ENCODE results near the gene TMPRSS9.

TMPRSS9 gene

DNA sequence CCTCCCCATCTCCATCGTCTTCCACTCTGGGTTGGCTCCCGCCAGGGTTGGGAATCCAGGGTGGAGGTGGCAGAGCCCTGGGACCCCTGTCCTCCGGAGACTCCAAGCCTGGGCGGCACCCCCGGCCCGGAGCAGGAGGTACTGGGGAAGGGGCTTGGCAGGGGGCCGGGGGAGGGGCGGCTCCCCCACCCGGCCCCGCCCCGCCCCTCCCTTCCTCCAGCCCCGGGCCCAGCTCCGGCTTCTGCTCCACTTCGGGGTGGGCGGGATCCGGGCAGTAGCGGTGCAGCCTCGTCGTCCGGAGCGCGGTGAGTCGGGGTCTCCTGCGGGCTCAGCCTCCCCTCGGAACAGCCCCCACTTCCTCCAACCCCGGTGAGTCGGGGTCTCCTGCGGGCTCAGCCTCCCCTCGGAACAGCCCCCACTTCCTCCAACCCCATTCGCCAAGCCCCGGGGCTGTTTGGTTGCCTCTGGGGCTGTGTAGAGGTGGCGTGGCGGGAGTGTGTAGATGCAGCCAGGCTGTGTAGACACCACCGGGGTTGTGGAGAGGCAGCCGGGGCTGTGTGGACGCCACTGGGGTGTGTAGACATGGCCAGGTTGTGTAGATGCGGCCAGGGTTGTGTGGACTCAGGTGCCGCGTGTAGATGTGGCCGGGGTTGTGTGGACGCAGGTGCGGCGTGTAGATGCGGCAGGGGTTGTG is at the start of gene TMPRSS9:
TSS of gene TMPRSS9 (plus strand) at position 274 of the 694 bp plus-strand sequence. CDS start 29,521 bp downstream, outside the sequence.
- no peaks in the 10 kb centered on the region for H3K9me3 ChIP-seq (ENCODE audit: control insufficient read depth, low read depth, low read length)
- H3K4me1 ChIP-seq (ENCODE audit: control insufficient read depth, low read depth, low read length): no peaks in the 10 kb centered on the region
- no peaks in the 10 kb centered on the region for H3K36me3 ChIP-seq (ENCODE audit: control insufficient read depth, low read depth, low read length)
- no peak within 1 kb of the TSS for H3K27ac ChIP-seq (ENCODE audit: low read length)
- H3K27me3 ChIP-seq (ENCODE audit: control insufficient read depth, insufficient read depth, low read length): peaks cover 32% of the 10 kb centered on the region
- H3K4me3 ChIP-seq (ENCODE audit: low read length): no peak within 1 kb of the TSS
- H3K9ac ChIP-seq (ENCODE audit: low read length): no peak within 1 kb of the TSS

DNA sequence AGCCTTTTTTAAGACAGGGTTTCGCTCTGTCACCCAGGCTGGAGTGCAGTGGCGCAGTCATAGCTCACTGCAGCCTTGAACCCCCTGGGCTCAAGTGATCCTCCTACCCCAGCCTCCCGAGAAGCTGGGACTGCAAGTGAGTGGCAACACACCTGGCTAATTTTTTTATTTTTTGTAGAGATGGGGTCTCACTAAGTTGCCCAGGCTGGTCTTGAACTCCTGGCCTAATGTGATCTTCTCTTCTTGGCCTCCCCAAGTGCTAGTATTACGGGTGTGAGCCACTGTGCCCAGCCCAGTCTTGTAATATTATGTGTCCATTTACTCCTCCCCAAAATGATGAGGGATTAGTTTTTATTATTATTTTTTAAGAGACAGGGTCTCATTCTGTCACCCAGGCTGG is 49.0 kb upstream of the TMPRSS9 start:
- no peaks in the 10 kb centered on the region for H3K9me3 ChIP-seq (ENCODE audit: control insufficient read depth, low read depth, low read length)
- no peaks in the 10 kb centered on the region for H3K4me1 ChIP-seq (ENCODE audit: control insufficient read depth, low read depth, low read length)

DNA sequence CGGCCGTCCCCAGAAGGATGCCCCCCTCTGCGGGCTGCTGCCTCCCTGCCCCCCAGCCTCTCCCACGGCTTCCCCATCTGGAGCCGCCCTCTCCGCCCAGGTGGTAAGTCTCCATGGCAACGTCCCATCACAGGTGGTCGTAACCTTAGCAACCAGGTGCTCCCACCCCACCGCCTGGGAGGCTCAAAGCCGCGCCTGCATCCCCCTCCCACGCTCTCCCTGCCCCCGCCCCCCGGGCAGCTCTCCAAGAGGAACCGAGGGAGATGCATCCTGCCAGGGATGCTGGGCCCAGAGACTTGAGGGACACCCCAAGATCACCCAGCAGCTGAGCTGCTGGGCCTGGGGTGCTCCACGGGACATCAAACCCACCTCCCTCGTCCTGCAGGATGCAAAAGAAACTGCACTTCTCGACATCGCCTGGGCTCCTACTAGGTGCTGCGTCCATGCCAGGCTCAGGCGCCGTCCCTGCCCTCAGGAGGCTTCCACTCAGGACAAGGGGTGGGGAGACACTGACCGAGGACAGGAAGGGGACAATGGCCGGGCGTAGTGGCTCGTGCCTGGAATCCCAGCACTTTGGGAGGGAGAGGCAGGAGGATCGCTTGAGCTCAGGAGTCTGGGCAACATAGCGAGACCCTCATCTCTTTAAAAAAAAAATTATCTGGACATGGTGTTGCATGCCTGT is 47.1 kb upstream of the TMPRSS9 start:
- H3K36me3 ChIP-seq (ENCODE audit: control insufficient read depth, low read depth, low read length): no peaks in the 10 kb centered on the region
- H3K4me1 ChIP-seq (ENCODE audit: control insufficient read depth, low read depth, low read length): no peaks in the 10 kb centered on the region
- peaks cover 18% of the 10 kb centered on the region for H3K27me3 ChIP-seq (ENCODE audit: control insufficient read depth, insufficient read depth, low read length)
- no peak overlapping the region for H3K4me3 ChIP-seq (ENCODE audit: low read length)
- H3K9ac ChIP-seq (ENCODE audit: low read length): no peak overlapping the region
- H3K27ac ChIP-seq (ENCODE audit: low read length): no peak overlapping the region
- no peaks in the 10 kb centered on the region for H3K9me3 ChIP-seq (ENCODE audit: control insufficient read depth, low read depth, low read length)

More for the DNA sequence above, 49.0 kb upstream of the TMPRSS9 start:
- Histone ChIP-seq H3K27ac (ENCODE audit: low read length) (no peak overlapping the region), H3K4me3 (ENCODE audit: low read length) (no peak overlapping the region), H3K36me3 (ENCODE audit: control insufficient read depth, low read depth, low read length) (no peaks in the 10 kb centered on the region), H3K27me3 (ENCODE audit: control insufficient read depth, insufficient read depth, low read length) (peaks cover 32% of the 10 kb centered on the region), H3K9ac (ENCODE audit: low read length) (no peak overlapping the region)

DNA sequence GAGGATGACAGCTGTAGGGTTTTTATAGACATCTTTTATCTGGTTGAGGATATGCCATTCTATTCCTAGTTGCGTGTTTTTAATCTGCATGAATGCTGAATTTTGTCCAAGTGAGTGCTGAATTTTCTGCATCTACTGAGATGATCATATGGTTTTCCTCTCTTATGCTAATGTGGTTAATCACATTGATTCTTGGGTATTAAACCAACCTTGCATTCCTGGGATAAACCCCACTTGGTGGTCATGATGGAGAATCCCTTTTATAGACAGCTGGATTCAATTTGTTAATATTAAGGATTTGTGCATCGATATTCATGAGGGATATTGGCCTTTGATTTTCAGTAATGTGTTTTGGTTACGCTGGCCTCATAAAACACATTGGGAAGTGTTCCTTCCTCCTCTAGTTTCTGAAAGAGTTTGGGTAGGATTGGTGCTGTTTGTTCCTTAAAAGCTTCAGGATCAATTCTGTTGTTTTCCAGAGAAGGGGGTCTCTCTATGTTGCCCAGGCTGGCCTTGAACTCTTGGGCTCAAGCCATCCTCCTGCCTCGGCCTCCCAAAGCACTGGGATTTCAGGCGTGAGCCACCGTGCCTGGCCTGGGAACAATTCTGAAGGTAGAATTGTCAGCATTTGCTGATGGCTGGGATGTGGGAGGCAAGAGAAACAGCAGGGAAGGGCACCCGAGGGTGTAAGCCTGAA is 44.8 kb upstream of the TMPRSS9 start:
- Histone ChIP-seq H3K9me3 (ENCODE audit: control insufficient read depth, low read depth, low read length) (no peaks in the 10 kb centered on the region), H3K4me3 (ENCODE audit: low read length) (no peak overlapping the region), H3K9ac (ENCODE audit: low read length) (no peak overlapping the region), H3K27me3 (ENCODE audit: control insufficient read depth, insufficient read depth, low read length) (no peaks in the 10 kb centered on the region), H3K27ac (ENCODE audit: low read length) (no peak overlapping the region), H3K4me1 (ENCODE audit: control insufficient read depth, low read depth, low read length) (no peaks in the 10 kb centered on the region), H3K36me3 (ENCODE audit: control insufficient read depth, low read depth, low read length) (no peaks in the 10 kb centered on the region)

DNA sequence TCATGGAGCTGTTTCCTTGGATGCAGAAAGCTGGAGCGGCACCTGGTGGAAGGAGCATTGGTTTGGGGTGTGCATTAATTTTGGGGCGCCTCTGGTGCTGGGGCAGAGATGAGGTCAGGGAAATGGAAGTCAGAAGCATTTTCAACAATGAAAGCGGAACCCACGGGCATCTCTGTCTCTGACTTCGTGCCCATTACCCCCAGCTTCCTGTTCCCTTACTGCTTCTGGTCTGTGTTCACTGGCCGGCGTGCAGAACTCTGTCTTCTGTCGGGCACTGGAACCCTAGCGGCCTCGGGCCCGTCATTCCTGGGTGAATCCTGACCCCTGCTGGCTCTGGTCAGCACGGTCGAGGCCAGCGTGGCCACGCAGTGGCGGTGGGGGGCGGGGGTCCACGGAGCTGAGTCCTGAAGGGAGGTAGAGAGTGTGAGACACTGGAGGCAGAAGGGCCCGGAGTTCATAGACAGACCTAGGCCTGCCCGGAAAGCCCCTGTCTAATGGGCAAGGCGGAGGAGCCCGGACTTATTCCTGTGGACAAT is 44.2 kb upstream of the TMPRSS9 start:
- Histone ChIP-seq H3K27ac (ENCODE audit: low read length) (no peak overlapping the region), H3K36me3 (ENCODE audit: control insufficient read depth, low read depth, low read length) (no peaks in the 10 kb centered on the region), H3K9ac (ENCODE audit: low read length) (no peak overlapping the region), H3K4me3 (ENCODE audit: low read length) (no peak overlapping the region), H3K27me3 (ENCODE audit: control insufficient read depth, insufficient read depth, low read length) (no peaks in the 10 kb centered on the region), H3K9me3 (ENCODE audit: control insufficient read depth, low read depth, low read length) (no peaks in the 10 kb centered on the region), H3K4me1 (ENCODE audit: control insufficient read depth, low read depth, low read length) (no peaks in the 10 kb centered on the region)

DNA sequence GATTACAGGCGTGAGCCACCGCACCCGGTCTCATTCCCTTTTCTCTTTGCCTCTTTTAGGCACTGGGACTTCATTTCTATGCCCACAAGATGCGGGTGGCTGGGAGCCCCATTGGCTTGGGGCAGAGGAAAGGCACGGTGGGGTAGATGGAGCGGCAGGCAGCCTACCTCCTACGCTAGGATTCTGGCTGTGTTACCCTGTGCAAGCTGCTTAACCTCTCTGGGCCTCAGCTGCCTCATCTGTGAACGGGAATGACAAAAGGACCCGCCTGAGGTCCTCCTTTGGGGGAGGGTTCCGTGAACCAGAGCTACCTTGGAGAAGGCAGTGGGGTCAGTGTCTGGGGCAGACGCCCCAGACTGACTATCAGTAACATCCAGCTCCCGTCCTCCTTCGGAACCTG is 42.8 kb upstream of the TMPRSS9 start:
- Histone ChIP-seq H3K27me3 (ENCODE audit: control insufficient read depth, insufficient read depth, low read length) (no peaks in the 10 kb centered on the region), H3K27ac (ENCODE audit: low read length) (no peak overlapping the region), H3K9me3 (ENCODE audit: control insufficient read depth, low read depth, low read length) (no peaks in the 10 kb centered on the region), H3K9ac (ENCODE audit: low read length) (no peak overlapping the region), H3K4me3 (ENCODE audit: low read length) (no peak overlapping the region), H3K4me1 (ENCODE audit: control insufficient read depth, low read depth, low read length) (no peaks in the 10 kb centered on the region), H3K36me3 (ENCODE audit: control insufficient read depth, low read depth, low read length) (no peaks in the 10 kb centered on the region)

DNA sequence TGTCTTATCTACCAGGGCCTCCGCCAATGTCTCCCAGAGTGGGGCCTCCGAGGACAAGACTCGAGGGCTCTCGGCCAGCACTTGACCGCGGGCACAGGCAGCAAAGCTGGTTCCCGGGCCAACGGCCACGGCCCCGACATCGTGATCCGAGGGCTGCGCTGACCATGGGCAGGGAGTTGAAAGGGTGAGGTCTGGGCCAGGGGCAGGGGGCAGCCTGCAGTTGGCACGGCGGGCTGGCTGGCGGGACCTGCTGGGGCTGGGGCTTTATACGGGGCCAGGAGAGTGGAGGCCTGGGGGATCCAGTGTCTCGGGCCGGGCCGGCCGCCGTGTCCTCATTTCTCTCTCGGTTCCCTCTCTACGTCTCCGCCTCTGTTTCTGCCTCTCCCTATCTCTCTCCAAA is 42.3 kb upstream of the TMPRSS9 start:
- H3K9ac ChIP-seq (ENCODE audit: low read length): no peak overlapping the region
- H3K9me3 ChIP-seq (ENCODE audit: control insufficient read depth, low read depth, low read length): no peaks in the 10 kb centered on the region
- no peaks in the 10 kb centered on the region for H3K36me3 ChIP-seq (ENCODE audit: control insufficient read depth, low read depth, low read length)
- no peak overlapping the region for H3K27ac ChIP-seq (ENCODE audit: low read length)
- no peaks in the 10 kb centered on the region for H3K27me3 ChIP-seq (ENCODE audit: control insufficient read depth, insufficient read depth, low read length)
- no peak overlapping the region for H3K4me3 ChIP-seq (ENCODE audit: low read length)
- no peaks in the 10 kb centered on the region for H3K4me1 ChIP-seq (ENCODE audit: control insufficient read depth, low read depth, low read length)

DNA sequence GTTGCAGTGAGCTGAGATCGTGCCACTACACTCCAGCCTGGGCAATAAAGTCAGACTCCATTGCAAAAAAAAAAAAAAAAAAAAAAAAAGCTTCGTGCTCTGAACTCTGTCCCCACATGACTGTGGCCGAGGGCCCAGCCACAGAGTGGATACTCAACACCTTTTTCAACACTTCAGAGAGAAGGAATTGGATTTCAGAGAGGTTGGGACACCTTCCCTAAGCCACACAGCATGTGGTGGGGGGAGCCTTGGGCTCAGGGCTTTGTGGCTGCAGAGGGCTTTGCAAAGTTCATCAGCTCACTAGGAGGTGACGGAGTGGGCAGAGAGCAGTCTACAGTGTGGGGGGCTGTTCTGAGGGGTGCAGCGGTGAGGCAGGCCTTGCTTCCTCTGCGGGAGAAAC is 41.1 kb upstream of the TMPRSS9 start:
- H3K27me3 ChIP-seq (ENCODE audit: control insufficient read depth, insufficient read depth, low read length): no peaks in the 10 kb centered on the region
- peaks cover 5% of the 10 kb centered on the region for H3K36me3 ChIP-seq (ENCODE audit: control insufficient read depth, low read depth, low read length)
- H3K4me1 ChIP-seq (ENCODE audit: control insufficient read depth, low read depth, low read length): no peaks in the 10 kb centered on the region
- no peak overlapping the region for H3K9ac ChIP-seq (ENCODE audit: low read length)
- no peak overlapping the region for H3K4me3 ChIP-seq (ENCODE audit: low read length)
- no peak overlapping the region for H3K27ac ChIP-seq (ENCODE audit: low read length)
- H3K9me3 ChIP-seq (ENCODE audit: control insufficient read depth, low read depth, low read length): no peaks in the 10 kb centered on the region

DNA sequence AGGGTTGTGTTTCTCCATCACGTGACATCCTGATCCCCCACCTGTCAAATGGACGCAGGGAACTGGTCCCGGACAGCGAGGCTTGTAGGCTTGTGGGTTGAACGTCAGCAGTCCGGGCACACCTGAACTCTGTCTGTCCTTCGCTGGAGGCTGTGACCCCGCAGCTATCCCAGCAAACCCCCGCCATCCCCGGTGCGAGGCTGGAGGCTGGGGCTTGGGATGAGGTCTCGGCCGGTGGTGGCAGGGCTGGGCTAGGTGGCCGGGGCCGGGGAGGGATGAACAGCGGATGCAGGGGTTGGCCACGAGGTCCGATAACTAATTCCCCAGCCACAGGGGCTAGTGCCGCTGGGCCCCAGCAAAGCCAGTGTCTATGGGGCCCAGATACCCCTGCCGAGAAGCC is 40.5 kb upstream of the TMPRSS9 start:
- no peaks in the 10 kb centered on the region for H3K9me3 ChIP-seq (ENCODE audit: control insufficient read depth, low read depth, low read length)
- no peaks in the 10 kb centered on the region for H3K4me1 ChIP-seq (ENCODE audit: control insufficient read depth, low read depth, low read length)
- H3K27me3 ChIP-seq (ENCODE audit: control insufficient read depth, insufficient read depth, low read length): no peaks in the 10 kb centered on the region
- no peak overlapping the region for H3K9ac ChIP-seq (ENCODE audit: low read length)
- no peak overlapping the region for H3K4me3 ChIP-seq (ENCODE audit: low read length)
- H3K36me3 ChIP-seq (ENCODE audit: control insufficient read depth, low read depth, low read length): peaks cover 5% of the 10 kb centered on the region
- no peak overlapping the region for H3K27ac ChIP-seq (ENCODE audit: low read length)

DNA sequence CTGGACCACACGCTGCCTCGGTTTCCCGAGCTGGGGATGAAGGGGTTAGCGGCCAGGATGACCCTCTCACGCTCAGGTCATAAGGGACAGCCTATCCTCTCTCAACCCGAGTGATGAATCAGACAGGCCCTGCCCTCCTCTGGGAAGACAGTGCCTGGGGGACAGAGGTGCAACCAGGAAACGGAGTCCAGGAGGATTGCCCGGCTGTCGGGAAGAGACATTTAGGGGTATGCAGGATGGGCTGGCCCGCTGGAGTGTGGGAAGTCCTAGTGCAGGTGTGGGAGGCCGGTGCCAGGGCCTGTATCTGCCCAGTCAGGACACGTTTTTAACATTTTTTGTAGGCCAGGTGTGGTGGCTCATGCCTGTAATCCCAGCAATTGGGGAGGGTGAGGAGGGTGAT is 40.0 kb upstream of the TMPRSS9 start:
- Histone ChIP-seq H3K27me3 (ENCODE audit: control insufficient read depth, insufficient read depth, low read length) (no peaks in the 10 kb centered on the region), H3K36me3 (ENCODE audit: control insufficient read depth, low read depth, low read length) (peaks cover 5% of the 10 kb centered on the region), H3K9me3 (ENCODE audit: control insufficient read depth, low read depth, low read length) (no peaks in the 10 kb centered on the region), H3K4me1 (ENCODE audit: control insufficient read depth, low read depth, low read length) (no peaks in the 10 kb centered on the region), H3K9ac (ENCODE audit: low read length) (no peak overlapping the region), H3K4me3 (ENCODE audit: low read length) (no peak overlapping the region), H3K27ac (ENCODE audit: low read length) (no peak overlapping the region)

DNA sequence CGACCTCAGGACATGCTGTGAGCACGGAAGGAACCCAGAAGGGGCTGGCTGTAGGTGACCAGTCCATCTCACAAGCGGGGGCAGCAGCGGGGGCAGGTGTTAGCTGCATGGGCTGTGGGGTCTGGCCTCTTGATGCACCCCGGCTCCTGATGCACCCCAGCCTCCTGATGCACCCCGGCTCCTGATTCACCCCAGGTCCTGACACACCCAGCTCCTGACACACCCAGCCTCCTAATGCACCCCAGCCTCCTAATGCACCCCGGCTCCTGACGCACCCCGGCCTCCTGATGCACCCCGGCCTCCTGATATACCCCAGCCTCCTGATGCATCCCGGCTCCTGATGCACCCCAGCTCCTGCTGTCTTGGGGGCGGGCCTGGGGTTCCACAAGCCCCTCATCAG is 39.1 kb upstream of the TMPRSS9 start:
- no peak overlapping the region for H3K27ac ChIP-seq (ENCODE audit: low read length)
- H3K9ac ChIP-seq (ENCODE audit: low read length): no peak overlapping the region
- H3K27me3 ChIP-seq (ENCODE audit: control insufficient read depth, insufficient read depth, low read length): no peaks in the 10 kb centered on the region
- H3K4me3 ChIP-seq (ENCODE audit: low read length): no peak overlapping the region
- no peaks in the 10 kb centered on the region for H3K4me1 ChIP-seq (ENCODE audit: control insufficient read depth, low read depth, low read length)
- no peaks in the 10 kb centered on the region for H3K9me3 ChIP-seq (ENCODE audit: control insufficient read depth, low read depth, low read length)
- H3K36me3 ChIP-seq (ENCODE audit: control insufficient read depth, low read depth, low read length): peaks cover 5% of the 10 kb centered on the region

Data from iPS-18a (cell line).